ENCODE results near the gene STRN3.
"Not testable (repeated sequence)": the region's sequence is repeated elsewhere in the genome, so short reads cannot be mapped to it uniquely, and the experiment has no call there.

Gene STRN3

GRCh38 chr14:31026077-31026449 is at the start of gene STRN3:
TSS of gene STRN3 (minus strand) at chr14:31026379. CDS start at chr14:31026185, 194 bp downstream.
- no peak for DNase-seq

- no peak for DNase-seq
Measured at GRCh38 chr14:31075144-31075543, 49.0 kb upstream of the STRN3 start.

GRCh38 chr14:31071151-31071550 is 45.0 kb upstream of the STRN3 start:
- DNase-seq: no peak

- no peak for DNase-seq
Measured at GRCh38 chr14:31070431-31070830, 44.3 kb upstream of the STRN3 start.

- no peak for DNase-seq
Measured at GRCh38 chr14:31069343-31069742, 43.2 kb upstream of the STRN3 start.

- no peak for DNase-seq
Measured at GRCh38 chr14:31068235-31068634, 42.1 kb upstream of the STRN3 start.

- not testable (repeated sequence) for DNase-seq
Measured at GRCh38 chr14:31062908-31063307, 36.7 kb upstream of the STRN3 start.

GRCh38 chr14:31060253-31060875 is 34.2 kb upstream of the STRN3 start:
- DNase-seq: no peak

- DNase-seq: no peak
Measured at GRCh38 chr14:31059152-31059924, 33.2 kb upstream of the STRN3 start.

- no peak for DNase-seq
Measured at GRCh38 chr14:31057701-31058364, 31.7 kb upstream of the STRN3 start.

- no peak for DNase-seq
Measured at GRCh38 chr14:31057035-31057434, 30.9 kb upstream of the STRN3 start.

- DNase-seq: not testable (repeated sequence)
Measured at GRCh38 chr14:31052905-31053586, 26.9 kb upstream of the STRN3 start.

GRCh38 chr14:31051511-31051910 is 25.3 kb upstream of the STRN3 start:
- DNase-seq: no peak

GRCh38 chr14:31051023-31051422 is 24.8 kb upstream of the STRN3 start:
- DNase-seq: no peak

GRCh38 chr14:31047503-31047902 is 21.3 kb upstream of the STRN3 start:
- no peak for DNase-seq

GRCh38 chr14:31045501-31046080 is 19.4 kb upstream of the STRN3 start:
- DNase-seq: no peak

GRCh38 chr14:31043379-31043778 is 17.2 kb upstream of the STRN3 start:
- DNase-seq: no peak

- DNase-seq: not testable (repeated sequence)
Measured at GRCh38 chr14:31042893-31043292, 16.7 kb upstream of the STRN3 start.

GRCh38 chr14:31042300-31042699 is 16.1 kb upstream of the STRN3 start:
- DNase-seq: no peak

GRCh38 chr14:31038521-31039166 is 12.5 kb upstream of the STRN3 start:
- no peak for DNase-seq

GRCh38 chr14:31037709-31038221 is 11.6 kb upstream of the STRN3 start:
- DNase-seq: no peak

- no peak for DNase-seq
Measured at GRCh38 chr14:31036552-31036951, 10.4 kb upstream of the STRN3 start.
